Type B pancreatic cell (in vitro differentiated cells): ENCODE data around the gene CUX1. TPM values are rescaled to one million over a fixed set of nuclear protein-coding genes. Genes with fewer than 3 reads are reported as not detected.

Source experiments
- DNase-seq: peaks from one replicate; pipeline ENCODE4 v3.0.0; 2021; ENCODE audit warnings: mixed read lengths; ENCODE audit not compliant: unreplicated experiment; ENCODE audit errors: extremely low spot score
- H3K27ac Mint-ChIP-seq: 2 replicates; pipeline ENCODE4 v1.8.0; 2021; ENCODE audit warnings: mild to moderate bottlenecking, mixed read lengths
- H3K27me3 Mint-ChIP-seq: 2 replicates; pipeline ENCODE4 v1.8.0; 2021; ENCODE audit warnings: mixed read lengths
- H3K36me3 Mint-ChIP-seq: 2 replicates; pipeline ENCODE4 v1.8.0; 2021; ENCODE audit warnings: mixed read lengths
- H3K4me1 Mint-ChIP-seq: one replicate; pipeline ENCODE4 v1.8.0; 2021; ENCODE audit warnings: mixed read lengths; ENCODE audit not compliant: unreplicated experiment
- H3K4me3 Mint-ChIP-seq: 2 replicates; pipeline ENCODE4 v1.8.0; 2021; ENCODE audit warnings: mild to moderate bottlenecking, mixed read lengths
- H3K9me3 Mint-ChIP-seq: 2 replicates; pipeline ENCODE4 v1.8.0; 2021; ENCODE audit warnings: mixed read lengths
- total RNA-seq: library from RNA; stranded (reverse); gene quantifications from 2 replicates; pipeline ENCODE4 v1.2.1, GENCODE V29; 2021; ENCODE audit warnings: low replicate concordance
- TF ChIP-seq, protein P1 (sequence below): fragments of 200-600 bp; sonication (generic); conservative IDR thresholded peaks from 2 replicates; pipeline ENCODE4 v1.5.0; 2021; ENCODE audit warnings: antibody characterized with exemption, mild to moderate bottlenecking

The CUX1 gene
- total RNA-seq, 1 donor from 2014 or later, result 76.4 TPM

- no peak for DNase-seq
- H3K36me3 Mint-ChIP-seq, result peaks cover 6% of the 10 kb centered on the region
- peaks cover 43% of the 10 kb centered on the region for H3K4me1 Mint-ChIP-seq
- H3K27ac Mint-ChIP-seq, result peak overlapping the region; percentile 84
- TF ChIP-seq, protein P1, sequence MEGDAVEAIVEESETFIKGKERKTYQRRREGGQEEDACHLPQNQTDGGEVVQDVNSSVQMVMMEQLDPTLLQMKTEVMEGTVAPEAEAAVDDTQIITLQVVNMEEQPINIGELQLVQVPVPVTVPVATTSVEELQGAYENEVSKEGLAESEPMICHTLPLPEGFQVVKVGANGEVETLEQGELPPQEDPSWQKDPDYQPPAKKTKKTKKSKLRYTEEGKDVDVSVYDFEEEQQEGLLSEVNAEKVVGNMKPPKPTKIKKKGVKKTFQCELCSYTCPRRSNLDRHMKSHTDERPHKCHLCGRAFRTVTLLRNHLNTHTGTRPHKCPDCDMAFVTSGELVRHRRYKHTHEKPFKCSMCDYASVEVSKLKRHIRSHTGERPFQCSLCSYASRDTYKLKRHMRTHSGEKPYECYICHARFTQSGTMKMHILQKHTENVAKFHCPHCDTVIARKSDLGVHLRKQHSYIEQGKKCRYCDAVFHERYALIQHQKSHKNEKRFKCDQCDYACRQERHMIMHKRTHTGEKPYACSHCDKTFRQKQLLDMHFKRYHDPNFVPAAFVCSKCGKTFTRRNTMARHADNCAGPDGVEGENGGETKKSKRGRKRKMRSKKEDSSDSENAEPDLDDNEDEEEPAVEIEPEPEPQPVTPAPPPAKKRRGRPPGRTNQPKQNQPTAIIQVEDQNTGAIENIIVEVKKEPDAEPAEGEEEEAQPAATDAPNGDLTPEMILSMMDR, result no peak
- no peaks in the 10 kb centered on the region for H3K9me3 Mint-ChIP-seq
- peak overlapping the region; percentile 63 for H3K4me3 Mint-ChIP-seq
- no peaks in the 10 kb centered on the region for H3K27me3 Mint-ChIP-seq
Observed at GRCh38 chr7:101868191-101868950, 50.9 kb downstream of the CUX1 start.

DNA sequence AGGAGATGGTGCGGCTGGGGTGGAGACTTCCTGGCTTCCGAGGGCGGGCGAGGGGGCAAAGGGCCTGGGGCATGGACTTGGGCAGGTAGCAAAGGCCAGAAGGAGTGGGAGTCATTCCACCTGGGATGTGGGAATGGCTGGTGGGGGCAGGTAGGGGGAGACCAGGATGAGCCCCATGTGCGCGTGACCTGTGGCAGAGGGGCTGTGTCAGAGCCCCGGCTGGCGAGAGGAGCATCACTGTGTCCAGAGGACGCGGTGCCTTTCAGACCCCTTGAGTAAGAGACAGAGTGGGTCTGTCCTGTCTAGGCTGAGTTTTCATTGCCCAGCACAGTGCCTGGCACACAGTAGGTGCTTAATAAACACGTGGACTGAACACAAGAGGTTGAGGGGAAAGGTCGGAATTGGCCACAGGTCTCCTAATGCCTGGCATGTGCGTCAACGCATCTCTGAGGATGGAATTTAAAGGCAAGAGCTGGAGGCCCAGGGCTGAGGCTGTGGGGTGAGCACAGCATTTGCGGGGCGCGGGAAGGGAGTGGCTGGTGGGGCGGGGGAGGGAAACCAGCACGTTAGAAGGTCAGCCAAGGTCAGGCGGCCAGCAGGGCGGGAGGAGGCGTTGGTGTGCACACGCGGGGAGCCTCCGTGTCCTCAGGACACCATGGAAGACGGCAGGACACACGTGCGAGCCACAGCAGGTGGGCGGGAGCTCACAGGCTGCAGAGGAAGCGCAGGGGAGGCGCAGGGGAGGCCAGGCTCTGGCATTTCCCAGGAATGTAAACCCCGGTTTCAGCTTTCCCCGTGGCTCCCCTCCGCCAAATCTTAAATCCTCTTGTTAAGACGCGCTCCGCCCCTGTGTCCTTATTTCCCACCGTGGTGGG, 51.8 kb downstream of the CUX1 start:
- Mint-ChIP-seq H3K9me3 (no peaks in the 10 kb centered on the region), H3K36me3 (peaks cover 3% of the 10 kb centered on the region), H3K4me1 (peaks cover 45% of the 10 kb centered on the region), H3K4me3 (peak overlapping the region; percentile 62), H3K27me3 (no peaks in the 10 kb centered on the region), H3K27ac (peak overlapping the region; percentile 90)
- DNase-seq, result no peak
- TF ChIP-seq, protein P1, result no peak

DNA sequence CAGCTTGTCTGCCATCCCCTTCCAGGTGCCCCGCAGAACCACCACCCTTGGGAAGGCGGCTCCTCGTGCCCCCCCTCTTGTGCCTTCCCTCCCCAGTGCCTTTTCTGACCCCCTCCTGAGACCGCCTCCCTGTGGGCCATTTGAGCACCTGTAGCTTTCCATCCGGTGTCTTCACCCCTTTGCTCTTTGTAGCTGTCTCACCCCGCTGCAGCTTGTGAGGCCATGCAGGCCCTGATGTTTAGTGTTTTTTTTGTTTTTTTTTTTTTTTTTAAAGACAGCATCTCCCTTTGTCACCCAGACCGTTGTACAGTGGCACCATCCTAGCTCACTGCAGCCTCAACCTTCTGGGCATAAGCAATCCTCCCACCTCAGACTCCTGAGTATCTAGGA, 52.5 kb downstream of the CUX1 start:
- no peaks in the 10 kb centered on the region for H3K27me3 Mint-ChIP-seq
- TF ChIP-seq, protein P1, result no peak
- peak overlapping the region; percentile 62 for H3K4me3 Mint-ChIP-seq
- peaks cover 52% of the 10 kb centered on the region for H3K4me1 Mint-ChIP-seq
- peaks cover 3% of the 10 kb centered on the region for H3K36me3 Mint-ChIP-seq
- no peaks in the 10 kb centered on the region for H3K9me3 Mint-ChIP-seq
- no peak for DNase-seq
- H3K27ac Mint-ChIP-seq, result peak overlapping the region; percentile 90

DNA sequence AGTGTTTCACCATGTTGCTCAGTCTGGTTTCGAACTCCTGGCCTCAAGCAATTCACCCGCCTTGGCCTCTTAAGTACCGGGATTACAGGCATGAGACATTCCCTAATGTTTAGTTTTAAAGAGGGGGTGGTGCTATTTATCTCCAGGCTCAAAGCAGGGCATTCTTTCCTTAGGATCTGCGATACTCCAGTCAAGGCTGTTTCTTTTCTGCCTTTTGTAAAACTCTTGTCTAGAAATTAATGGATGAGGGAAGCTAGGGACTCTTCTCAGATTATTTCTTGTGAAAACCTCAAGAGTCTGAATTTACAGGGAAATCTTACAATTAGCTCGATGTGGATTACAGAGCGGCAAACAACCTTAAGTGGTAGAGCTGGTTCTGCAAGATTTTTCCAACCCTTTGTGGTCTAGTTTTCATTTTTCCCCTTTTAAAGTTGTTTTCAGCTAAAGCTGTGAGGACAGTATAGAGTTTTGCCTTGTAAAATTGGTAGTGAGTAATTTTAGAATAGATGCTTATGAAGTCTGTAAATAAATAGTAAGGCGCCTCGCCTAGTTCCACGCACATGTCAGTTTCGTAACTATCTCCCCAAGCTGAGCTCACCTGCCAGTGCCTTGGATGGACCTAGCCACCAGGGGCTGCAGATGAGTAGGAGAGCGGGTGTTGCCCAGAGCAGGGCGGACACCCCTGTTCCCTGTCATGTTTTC, 53.1 kb downstream of the CUX1 start:
- Mint-ChIP-seq H3K27me3 (no peaks in the 10 kb centered on the region), H3K4me1 (peaks cover 50% of the 10 kb centered on the region), H3K27ac (peak overlapping the region; percentile 90), H3K4me3 (peak overlapping the region; percentile 62), H3K9me3 (no peaks in the 10 kb centered on the region), H3K36me3 (no peaks in the 10 kb centered on the region)
- TF ChIP-seq, protein P1, result peak; percentile 41
- DNase-seq, result no peak

- Mint-ChIP-seq H3K4me3 (no peak overlapping the region), H3K27me3 (no peaks in the 10 kb centered on the region), H3K9me3 (no peaks in the 10 kb centered on the region), H3K4me1 (peaks cover 47% of the 10 kb centered on the region), H3K27ac (peak overlapping the region; percentile 90), H3K36me3 (no peaks in the 10 kb centered on the region)
- no peak for DNase-seq
- TF ChIP-seq, protein P1, result no peak
Observed at GRCh38 chr7:101871351-101871750, 53.9 kb downstream of the CUX1 start.
